IMR-90 (cell line): ENCODE results near the gene APPBP2. TPM values are rescaled to one million over a fixed set of nuclear protein-coding genes. Genes with fewer than 3 reads are reported as not detected.

Experiments
- ATAC-seq: fragments of 200-7000 bp; cut with Tn5 transposase; 2 replicates; pipeline ENCODE4 v1.9.1; 2020; ENCODE audit warnings: low read depth, mild to moderate bottlenecking, moderate library complexity
- BruUV-seq: library from RNA; stranded (reverse); fragments of 400-500 nt; replicated peaks from 2 replicates; lab custom pipeline; 2021; lab: Mats Ljungman, UMichigan
- CTCF ChIA-PET: fragments of 300-600 bp; formaldehyde crosslinking; extraction: SDS; loops from one replicate; lab custom pipeline; 2021; ENCODE audit warnings: antibody characterized with exemption; lab: Yijun Ruan, JAX
- POLR2A ChIA-PET: fragments of 300-600 bp; sonication (Branson Sonifier 250); formaldehyde crosslinking; loops from one replicate; lab custom pipeline; 2022; ENCODE audit warnings: antibody characterized with exemption; ENCODE audit not compliant: unreplicated experiment; lab: Charles Lee
- DNase-seq: peaks from one replicate; pipeline ENCODE4 v3.0.0; 2013
- H2AFZ ChIP-seq: replicated peaks from 2 replicates; pipeline ENCODE3; 2013; ENCODE audit warnings: low read length, mild to moderate bottlenecking; ENCODE audit not compliant: poor library complexity
- H2AK5ac ChIP-seq: 2 replicates; pipeline ENCODE4 v1.6.1; 2013; ENCODE audit warnings: low read depth, low read length, inconsistent platforms
- H2AK9ac ChIP-seq: replicated peaks from 2 replicates; pipeline ENCODE3; 2013; ENCODE audit warnings: mild to moderate bottlenecking, low read depth, low read length, moderate library complexity; ENCODE audit not compliant: poor library complexity
- H2BK120ac ChIP-seq: 2 replicates; pipeline ENCODE4 v1.6.1; 2013; ENCODE audit warnings: low read depth, low read length, inconsistent platforms
- H2BK15ac ChIP-seq: 3 replicates; pipeline ENCODE4 v1.6.1; 2013; ENCODE audit warnings: low read depth, low read length, inconsistent platforms
- H2BK20ac ChIP-seq: 2 replicates; pipeline ENCODE4 v1.6.1; 2013; ENCODE audit warnings: low read depth, mild to moderate bottlenecking, inconsistent platforms, low read length, moderate library complexity
- H2BK5ac ChIP-seq: 2 replicates; pipeline ENCODE4 v1.6.1; 2013; ENCODE audit warnings: mild to moderate bottlenecking, low read depth, low read length, inconsistent platforms; ENCODE audit not compliant: poor library complexity, severe bottlenecking
- H3K14ac ChIP-seq: replicated peaks from 2 replicates; pipeline ENCODE4 v1.6.1; 2013; ENCODE audit warnings: low read depth, low read length, inconsistent platforms
- H3K18ac ChIP-seq: 2 replicates; pipeline ENCODE4 v1.6.1; 2013; ENCODE audit warnings: low read depth, low read length, control low read depth
- H3K23ac ChIP-seq: 2 replicates; pipeline ENCODE4 v1.6.1; 2013; ENCODE audit warnings: low read depth, low read length, inconsistent platforms
- H3K27ac ChIP-seq: 2 replicates; pipeline ENCODE4 v1.5.1; 2013; ENCODE audit warnings: mild to moderate bottlenecking, control low read depth, low read length; ENCODE audit not compliant: insufficient read depth
- H3K27me3 ChIP-seq: 2 replicates; pipeline ENCODE4 v1.6.1; 2013; ENCODE audit warnings: low read length; ENCODE audit not compliant: control insufficient read depth, insufficient read depth
- H3K36me3 ChIP-seq: 2 replicates; pipeline ENCODE4 v1.6.1; 2013; ENCODE audit warnings: low read length, mixed read lengths; ENCODE audit not compliant: control insufficient read depth, insufficient read depth
- H3K4ac ChIP-seq: 2 replicates; pipeline ENCODE4 v1.6.1; 2013; ENCODE audit warnings: low read depth, low read length, inconsistent platforms
- H3K4me1 ChIP-seq: 2 replicates; pipeline ENCODE4 v1.6.1; 2013; ENCODE audit warnings: low read length, mixed read lengths; ENCODE audit not compliant: control insufficient read depth, insufficient read depth
- H3K4me2 ChIP-seq: 2 replicates; pipeline ENCODE4 v1.6.1; 2013; ENCODE audit warnings: low read depth, mild to moderate bottlenecking, control low read depth, low read length, moderate library complexity
- H3K4me3 ChIP-seq: 2 replicates; pipeline ENCODE4 v1.5.1; 2013; ENCODE audit warnings: low read depth, mild to moderate bottlenecking, control low read depth, low read length, moderate library complexity; ENCODE audit not compliant: insufficient read depth
- H3K56ac ChIP-seq: 2 replicates; pipeline ENCODE4 v1.6.1; 2013; ENCODE audit warnings: low read length, inconsistent platforms; ENCODE audit not compliant: insufficient read depth; ENCODE audit errors: extremely low read depth
- H3K79me1 ChIP-seq, 2 experiments: 2 replicates each; pipeline ENCODE4 v1.6.1; 2013; ENCODE audit warnings: low read length in 2 of 2, inconsistent platforms in 1 of 2, low read depth in 1 of 2
- H3K9ac ChIP-seq: 2 replicates; pipeline ENCODE4 v1.6.1; 2013; ENCODE audit warnings: low read depth, low read length, control low read depth
- H3K9me1 ChIP-seq: 2 replicates; pipeline ENCODE4 v1.6.1; 2013; ENCODE audit warnings: low read length, inconsistent platforms; ENCODE audit not compliant: insufficient read depth
- H3K9me3 ChIP-seq: 2 replicates; pipeline ENCODE4 v1.6.1; 2013; ENCODE audit warnings: low read length; ENCODE audit not compliant: control insufficient read depth, insufficient read depth
- H4K20me1 ChIP-seq: 2 replicates; pipeline ENCODE4 v1.6.1; 2013; ENCODE audit warnings: low read length, inconsistent platforms; ENCODE audit not compliant: insufficient read depth
- H4K5ac ChIP-seq: 2 replicates; pipeline ENCODE4 v1.6.1; 2013; ENCODE audit warnings: mild to moderate bottlenecking, low read depth, low read length, control low read depth
- H4K8ac ChIP-seq, 2 experiments: 2 replicates each; pipeline ENCODE4 v1.6.1; 2013; ENCODE audit warnings: low read depth in 2 of 2, low read length in 2 of 2, control low read depth in 1 of 2, inconsistent platforms in 1 of 2
- H4K91ac ChIP-seq: 2 replicates; pipeline ENCODE4 v1.6.1; 2013; ENCODE audit warnings: low read depth, low read length, inconsistent platforms; ENCODE audit not compliant: insufficient read depth
- BHLHE40 ChIP-seq: fragments of 150-350 bp; IDR thresholded peaks from 2 replicates; pipeline ENCODE4 v1.6.1; 2016; ENCODE audit warnings: mild to moderate bottlenecking, low read depth, low read length
- CEBPB ChIP-seq: IDR thresholded peaks from 2 replicates; pipeline ENCODE4 v1.6.1; 2012; ENCODE audit warnings: low read depth, low read length, improper control_type of control experiment
- CTCF ChIP-seq: conservative IDR thresholded peaks from 2 replicates; pipeline ENCODE4 v1.5.1; 2012; ENCODE audit warnings: mild to moderate bottlenecking, low read depth, low read length, improper control_type of control experiment
- FOS ChIP-seq: fragments of 150-350 bp; IDR thresholded peaks from 2 replicates; pipeline ENCODE4 v1.6.1; 2016; ENCODE audit warnings: low read depth, low read length
- MAFK ChIP-seq: IDR thresholded peaks from 2 replicates; pipeline ENCODE4 v1.6.1; 2012; ENCODE audit warnings: low read depth, low read length, improper control_type of control experiment
- MAZ ChIP-seq: IDR thresholded peaks from 2 replicates; pipeline ENCODE4 v1.6.1; 2012; ENCODE audit warnings: low read depth, mild to moderate bottlenecking, low read length, improper control_type of control experiment, moderate library complexity, borderline replicate concordance
- NFE2L2 ChIP-seq: fragments of 150-350 bp; IDR thresholded peaks from 2 replicates; pipeline ENCODE4 v1.6.1; 2016; ENCODE audit warnings: low read depth, mild to moderate bottlenecking, low read length
- POLR2A ChIP-seq: IDR thresholded peaks from 2 replicates; pipeline ENCODE4 v1.6.1; 2012; ENCODE audit warnings: mild to moderate bottlenecking, low read depth, low read length
- RAD21 ChIP-seq: IDR thresholded peaks from 2 replicates; pipeline ENCODE4 v1.6.1; 2012; ENCODE audit warnings: low read length, improper control_type of control experiment
- RFX5 ChIP-seq: IDR thresholded peaks from 2 replicates; pipeline ENCODE4 v1.8.0; 2012; ENCODE audit warnings: low read depth, mild to moderate bottlenecking, low read length, moderate library complexity
- SMC3 ChIP-seq: fragments of 150-350 bp; IDR thresholded peaks from 2 replicates; pipeline ENCODE4 v1.6.1; 2016; ENCODE audit warnings: low read depth, mild to moderate bottlenecking, antibody characterized with exemption, low read length, moderate library complexity
- USF2 ChIP-seq: fragments of 150-350 bp; IDR thresholded peaks from 2 replicates; pipeline ENCODE4 v1.6.1; 2017; ENCODE audit warnings: mild to moderate bottlenecking, antibody characterized with exemption, low read length, low read depth
- WGBS, 2 experiments: methylation state at CpG; one replicate each; pipeline versions ENCODE4 v1.1.5 to v1.1.7; 2013; ENCODE audit warnings: missing lambda C conversion rate in 2 of 2; ENCODE audit not compliant: insufficient read length in 1 of 2; ENCODE audit errors: extremely low coverage in 2 of 2; 5-methylcytosine and 5-hydroxymethylcytosine counted together
- dilution Hi-C: fragments of 300-500 bp; cut with HindIII; formaldehyde crosslinking; loops from one replicate; pipeline ENCODE4 v1.14.3; 2018; ENCODE audit warnings: low sequenced_read_pairs; ENCODE audit not compliant: unreplicated experiment
- in situ Hi-C: fragments of 300-500 bp; cut with MboI; formaldehyde crosslinking; loops from 3 replicates; pipeline ENCODE4 v1.14.3; 2019; ENCODE audit warnings: low sequenced_read_pairs, inconsistent platforms, mixed read lengths
- intact Hi-C: fragments of 100-400 bp; cut with micrococcal nuclease; formaldehyde crosslinking; loops from 2 replicates; pipeline ENCODE4 v1.10.0; 2022
- polyA plus RNA-seq, 3 experiments: library from polyadenylated mRNA; depleted of rRNA; stranded (reverse); fragments of >200 nt; gene quantifications; 2 replicates each; pipeline ENCODE4 v1.2.3, GENCODE V29; 2012; ENCODE audit warnings: low replicate concordance in 1 of 3
- total RNA-seq: library from RNA; depleted of rRNA; stranded (reverse); fragments of >200 nt; gene quantifications from 2 replicates; pipeline ENCODE4 v1.2.3, GENCODE V29; 2012

The APPBP2 gene
- total and polyA plus RNA-seq, 2 of the 4 experiments (the other 2 are of a cell fraction) = 12.3 to 93.9 TPM

- CTCF ChIA-PET = no interaction called here
- no peak for DNase-seq
Observed at GRCh38 chr17:60396412-60396811, 129.6 kb downstream of the APPBP2 start.

More at GRCh38 chr17:60396412-60396811, 129.6 kb downstream of the APPBP2 start:
- dilution Hi-C loops = no loop called here
- no peak overlapping the region for H3K14ac ChIP-seq
- no peak for ATAC-seq
- no peak overlapping the region for H3K4ac ChIP-seq
- H4K91ac ChIP-seq = no peak overlapping the region
- intact Hi-C loops = no loop called here
- POLR2A ChIA-PET = no interaction called here
- no peaks in the 10 kb centered on the region for H4K20me1 ChIP-seq
- no peaks in the 10 kb centered on the region for H3K4me1 ChIP-seq
- H3K79me1 ChIP-seq = peaks cover 1 to 9% of the 10 kb centered on the region in 2 experiments; a peak in 2 of 4 replicates
- in situ Hi-C loops = no loop called here
- H3K4me2 ChIP-seq = no peak overlapping the region
- no peaks in the 10 kb centered on the region for H3K9me3 ChIP-seq
- H2BK15ac ChIP-seq = no peak overlapping the region
- H3K27ac ChIP-seq = no peak overlapping the region
- H3K56ac ChIP-seq = no peak overlapping the region
- H4K5ac ChIP-seq = no peak overlapping the region
- H3K18ac ChIP-seq = no peak overlapping the region
- WGBS, 2 experiments = no CpG with 5 or more reads among the region's 3 CpGs
- TF ChIP-seq RFX5 = no peak
- TF ChIP-seq POLR2A = no peak
- TF ChIP-seq CEBPB = no peak
- no peak for TF ChIP-seq SMC3
- no peak for TF ChIP-seq CTCF
- TF ChIP-seq MAFK = no peak
- TF ChIP-seq BHLHE40 = no peak
- no peak for TF ChIP-seq USF2
- TF ChIP-seq MAZ = no peak
- TF ChIP-seq FOS = no peak
- no peak for TF ChIP-seq RAD21
- no peak for TF ChIP-seq NFE2L2
- H3K9ac ChIP-seq = no peak overlapping the region
- no TSS peak for BruUV-seq
- H2BK20ac ChIP-seq = no peak overlapping the region
- no peak overlapping the region for H3K23ac ChIP-seq
- H2AK5ac ChIP-seq = no peak overlapping the region
- H3K4me3 ChIP-seq = no peak overlapping the region
- no peak overlapping the region for H2BK5ac ChIP-seq
- no peaks in the 10 kb centered on the region for H3K9me1 ChIP-seq
- H2BK120ac ChIP-seq = no peak overlapping the region
- no peak overlapping the region for H2AFZ ChIP-seq
- H3K36me3 ChIP-seq = no peaks in the 10 kb centered on the region
- H4K8ac ChIP-seq = no peak overlapping the region
- no peaks in the 10 kb centered on the region for H3K27me3 ChIP-seq
- H2AK9ac ChIP-seq = no peak overlapping the region
